K562 (cell line): Measurements from ENCODE around the gene C6orf62. TPM values are rescaled to one million over a fixed set of nuclear protein-coding genes. Genes with fewer than 3 reads are reported as not detected.
A peak's percentile ranks its signal among the peaks of the same experiment; 100 is the strongest.

Experiments
- ASH1L ChIP-seq: fragments of 450-650 bp; IDR thresholded peaks from 2 replicates; pipeline ENCODE4 v1.6.1; 2018; ENCODE audit warnings: borderline replicate concordance, mild to moderate bottlenecking, low read depth; ENCODE audit not compliant: partially characterized antibody
- CBFB ChIP-seq: sonication (generic); formaldehyde crosslinking; IDR thresholded peaks from 2 replicates; pipeline ENCODE4 v1.4.0; 2020; ENCODE audit warnings: mild to moderate bottlenecking, missing genetic modification reagents
- CHAMP1 ChIP-seq: fragments of 450-650 bp; IDR thresholded peaks from 2 replicates; pipeline ENCODE4 v1.6.1; 2016; ENCODE audit warnings: mild to moderate bottlenecking
- KAT8 ChIP-seq: fragments of 450-650 bp; IDR thresholded peaks from 2 replicates; pipeline ENCODE4 v1.6.1; 2016; ENCODE audit warnings: low read depth, mild to moderate bottlenecking
- ZNF165 ChIP-seq: fragments of 250-450 bp; sonication (Bioruptor Pico); IDR thresholded peaks from 2 replicates; pipeline ENCODE4 v1.4.0; 2020; ENCODE audit warnings: borderline replicate concordance
- ZNF407 ChIP-seq: fragments of 450-650 bp; IDR thresholded peaks from 2 replicates; pipeline ENCODE4 v1.6.1; 2016; ENCODE audit warnings: low read depth
- ZNF764 ChIP-seq: fragments of 250-450 bp; sonication (Bioruptor Pico); IDR thresholded peaks from 2 replicates; pipeline ENCODE4 v1.4.0; 2020; ENCODE audit warnings: low read depth, mild to moderate bottlenecking, moderate library complexity
- polyA plus RNA-seq, 8 experiments: library from polyadenylated mRNA; depleted of rRNA in 4 of 8; stranded (reverse) in 5 of 8; unstranded in 3 of 8; fragments of >200 nt; fragmentation: Nextera tagmentation in 2 of 8; fragmentation: Illumina TruSeq in 1 of 8; extraction: Ambion mirVana in 2 of 8; extraction: Trizol in 1 of 8; gene quantifications; 2 replicates each; pipeline versions ENCODE4 v1.2.1 to v1.2.3, GENCODE V29; 2011 to 2014; ENCODE audit warnings: inconsistent platforms in 1 of 8, missing spikeins in 1 of 8
- total RNA-seq, 7 experiments: library from RNA; depleted of rRNA in 6 of 7; stranded (reverse); fragments of >200 nt in 6 of 7; fragmentation: Illumina TruSeq in 2 of 7; extraction: Trizol in 2 of 7; gene quantifications; 2 replicates each; pipeline versions ENCODE4 v1.2.1 to v1.2.3, GENCODE V29; 2011 to 2021; ENCODE audit warnings: low replicate concordance in 1 of 7
- TF ChIP-seq, protein P1 (sequence below), 2 experiments: fragments of 150-350 bp in 1 of 2; IDR thresholded peaks; 2 replicates each; pipeline ENCODE4 v1.6.1; 2012 to 2016; ENCODE audit warnings: low read depth in 2 of 2, low read length in 2 of 2, mild to moderate bottlenecking in 1 of 2, moderate library complexity in 1 of 2

The C6orf62 gene
- total and polyA plus RNA-seq, 9 of the 15 experiments (the other 6 are each of a cell fraction or from before 2014, with no cell fraction given) = 48.5 to 579 (median 111) TPM

DNA sequence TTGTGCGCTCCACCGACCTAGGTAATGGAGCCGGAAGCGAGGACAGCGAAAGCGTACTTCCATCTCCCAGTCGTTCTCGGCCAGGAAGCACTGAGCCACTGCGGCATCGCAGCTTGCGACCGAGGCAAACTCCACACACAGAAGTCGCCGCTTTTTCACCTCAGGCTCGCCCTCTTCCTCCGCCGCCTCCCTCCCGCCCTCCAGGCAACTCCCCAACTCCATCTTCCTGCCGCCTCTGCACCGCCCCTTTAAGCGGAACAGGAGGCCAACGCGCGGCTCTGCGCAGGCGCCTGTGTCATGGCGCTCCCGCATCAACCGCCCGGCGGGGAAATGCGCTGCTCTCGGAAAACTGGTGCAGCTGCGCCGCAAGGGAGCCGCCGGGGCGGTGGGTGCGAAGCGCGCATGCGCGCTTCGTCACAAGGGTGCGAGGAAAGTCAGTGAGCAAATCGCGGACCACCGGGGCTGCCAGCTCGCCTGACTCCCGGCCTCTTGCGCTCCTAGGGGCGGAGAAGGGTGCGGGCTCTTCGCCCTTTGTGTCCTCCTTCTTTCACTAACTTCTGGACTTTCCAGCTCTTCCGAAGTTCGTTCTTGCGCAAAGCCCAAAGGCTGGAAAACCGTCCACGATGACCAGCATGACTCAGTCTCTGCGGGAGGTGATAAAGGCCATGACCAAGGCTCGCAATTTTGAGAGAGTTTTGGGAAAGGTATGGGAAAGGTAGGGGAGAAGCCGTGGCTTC, 52.1 kb downstream of the C6orf62 start, which contains the start of the genes ACOT13 and TDP2 (continued):
- TF ChIP-seq ZNF407 (no peak), CHAMP1 (peak; percentile 56; the same call in 1 of the 2 replicates), KAT8 (no peak), CBFB (CRISPR knock-in tag) (no peak), ZNF764 (CRISPR knock-in tag) (no peak), ASH1L (no peak), ZNF165 (CRISPR knock-in tag) (no peak)
- TF ChIP-seq, protein P1, sequence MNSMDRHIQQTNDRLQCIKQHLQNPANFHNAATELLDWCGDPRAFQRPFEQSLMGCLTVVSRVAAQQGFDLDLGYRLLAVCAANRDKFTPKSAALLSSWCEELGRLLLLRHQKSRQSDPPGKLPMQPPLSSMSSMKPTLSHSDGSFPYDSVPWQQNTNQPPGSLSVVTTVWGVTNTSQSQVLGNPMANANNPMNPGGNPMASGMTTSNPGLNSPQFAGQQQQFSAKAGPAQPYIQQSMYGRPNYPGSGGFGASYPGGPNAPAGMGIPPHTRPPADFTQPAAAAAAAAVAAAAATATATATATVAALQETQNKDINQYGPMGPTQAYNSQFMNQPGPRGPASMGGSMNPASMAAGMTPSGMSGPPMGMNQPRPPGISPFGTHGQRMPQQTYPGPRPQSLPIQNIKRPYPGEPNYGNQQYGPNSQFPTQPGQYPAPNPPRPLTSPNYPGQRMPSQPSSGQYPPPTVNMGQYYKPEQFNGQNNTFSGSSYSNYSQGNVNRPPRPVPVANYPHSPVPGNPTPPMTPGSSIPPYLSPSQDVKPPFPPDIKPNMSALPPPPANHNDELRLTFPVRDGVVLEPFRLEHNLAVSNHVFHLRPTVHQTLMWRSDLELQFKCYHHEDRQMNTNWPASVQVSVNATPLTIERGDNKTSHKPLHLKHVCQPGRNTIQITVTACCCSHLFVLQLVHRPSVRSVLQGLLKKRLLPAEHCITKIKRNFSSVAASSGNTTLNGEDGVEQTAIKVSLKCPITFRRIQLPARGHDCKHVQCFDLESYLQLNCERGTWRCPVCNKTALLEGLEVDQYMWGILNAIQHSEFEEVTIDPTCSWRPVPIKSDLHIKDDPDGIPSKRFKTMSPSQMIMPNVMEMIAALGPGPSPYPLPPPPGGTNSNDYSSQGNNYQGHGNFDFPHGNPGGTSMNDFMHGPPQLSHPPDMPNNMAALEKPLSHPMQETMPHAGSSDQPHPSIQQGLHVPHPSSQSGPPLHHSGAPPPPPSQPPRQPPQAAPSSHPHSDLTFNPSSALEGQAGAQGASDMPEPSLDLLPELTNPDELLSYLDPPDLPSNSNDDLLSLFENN (IDR thresholded peaks at IDR 0.05; ENCODE audit: low read depth in 2 of 2, low read length in 2 of 2) = peak in 1 of 2 experiments; percentile 62; a peak in 1 of 4 replicates
